Activated T-cell treated with anti-CD3 and anti-CD28 coated beads, Interleukin-2, amount 50 U/mL, for 4 hours (primary cell): ENCODE results near the gene RGS7. TPM values are rescaled to one million over a fixed set of nuclear protein-coding genes. Genes with fewer than 3 reads are reported as not detected.

Source experiments
- ATAC-seq, 2 donors: fragments of 200-7000 bp; cut with Tn5 transposase; one replicate each; pipeline ENCODE4 v1.10.0; 2021
- DNase-seq: peaks from one replicate; pipeline ENCODE4 v3.0.0-alpha.2; 2020
- H3K27me3 Mint-ChIP-seq: one replicate; pipeline ENCODE4 v1.8.0; 2021; ENCODE audit warnings: low read depth, mixed read lengths
- H3K36me3 Mint-ChIP-seq: one replicate; pipeline ENCODE4 v1.8.0; 2022; ENCODE audit warnings: mixed read lengths; ENCODE audit not compliant: insufficient read depth
- H3K4me1 Mint-ChIP-seq: one replicate; pipeline ENCODE4 v1.8.0; 2021; ENCODE audit warnings: low read depth, mixed read lengths
- H3K4me3 Mint-ChIP-seq: one replicate; pipeline ENCODE4 v1.8.0; 2021; ENCODE audit warnings: mild to moderate bottlenecking, moderate library complexity, mixed read lengths
- H3K9me3 Mint-ChIP-seq: one replicate; pipeline ENCODE4 v1.8.0; 2021; ENCODE audit warnings: mixed read lengths
- total RNA-seq, 3 donors: library from RNA; stranded (reverse); gene quantifications; one replicate each; pipeline ENCODE4 v1.2.1, GENCODE V29; 2021

Gene RGS7
- total RNA-seq, 3 donors from 2014 or later = not detected

DNA sequence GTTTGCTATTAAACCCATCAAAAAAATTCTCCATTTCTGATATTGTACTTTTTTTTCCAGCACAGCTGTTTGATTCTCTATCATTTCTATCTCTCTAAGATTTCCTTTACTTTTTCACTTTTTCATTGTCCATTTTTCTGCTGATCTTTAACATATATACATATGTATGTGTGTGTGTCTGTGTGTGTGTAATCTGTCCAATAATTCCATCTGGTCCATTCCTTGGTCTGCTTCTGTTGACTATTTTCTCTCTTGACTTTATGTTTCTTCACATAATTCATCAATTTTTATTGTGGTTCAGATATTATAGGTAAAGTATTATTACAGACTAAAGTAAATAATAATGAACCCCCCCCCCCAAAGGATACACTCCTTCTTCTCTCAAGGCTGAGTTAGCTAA lies 84.2 kb downstream of the RGS7 start:
- no peaks in the 10 kb centered on the region for H3K4me1 Mint-ChIP-seq
- ATAC-seq = no peak
- no peak overlapping the region for H3K4me3 Mint-ChIP-seq
- H3K9me3 Mint-ChIP-seq = peaks cover 30% of the 10 kb centered on the region
- H3K36me3 Mint-ChIP-seq = no peaks in the 10 kb centered on the region
- DNase-seq = no peak
- H3K27me3 Mint-ChIP-seq = no peaks in the 10 kb centered on the region

DNA sequence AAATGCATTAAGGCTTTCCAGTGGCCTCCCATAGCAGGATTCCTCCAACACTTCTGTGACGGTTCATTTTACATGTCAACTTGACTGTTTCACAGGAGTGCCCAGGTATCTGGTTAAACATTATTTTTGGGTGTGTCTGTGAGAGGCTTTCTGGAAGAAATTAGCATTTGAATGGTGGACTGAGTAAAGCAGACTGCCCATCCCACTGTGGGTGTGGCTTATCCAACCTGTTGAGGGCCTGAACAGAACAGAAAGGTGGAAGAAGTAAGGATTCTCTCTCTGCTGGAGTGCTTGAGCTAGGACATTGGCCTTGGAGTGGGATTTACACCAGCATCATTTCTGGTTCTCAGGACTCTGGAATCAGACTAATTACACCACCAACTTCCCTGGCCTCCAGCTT lies 85.6 kb downstream of the RGS7 start:
- Mint-ChIP-seq H3K36me3 (no peaks in the 10 kb centered on the region), H3K4me1 (no peaks in the 10 kb centered on the region), H3K27me3 (no peaks in the 10 kb centered on the region), H3K9me3 (peaks cover 33% of the 10 kb centered on the region), H3K4me3 (no peak overlapping the region)
- DNase-seq (no peak), ATAC-seq (no peak)

DNA sequence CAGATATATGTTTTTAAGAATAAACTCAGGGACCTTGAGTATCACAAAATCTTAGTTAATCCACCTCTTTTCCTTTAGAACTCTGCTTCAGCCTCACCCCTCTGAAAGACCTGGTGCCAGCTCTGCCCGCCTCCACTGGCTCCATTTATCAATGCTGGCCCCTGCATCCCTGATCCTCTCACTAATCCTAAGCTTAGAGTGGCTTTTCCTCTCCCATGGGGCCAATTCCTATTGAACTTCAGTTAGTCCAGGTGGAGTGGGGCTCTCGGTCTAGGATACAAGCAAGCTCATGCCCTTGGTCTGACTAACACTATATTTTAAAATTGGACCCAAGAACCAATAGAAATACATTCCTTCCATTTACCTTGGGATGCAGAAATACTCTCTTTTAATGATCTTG lies 87.0 kb downstream of the RGS7 start:
- no peaks in the 10 kb centered on the region for H3K4me1 Mint-ChIP-seq
- peaks cover 37% of the 10 kb centered on the region for H3K9me3 Mint-ChIP-seq
- no peaks in the 10 kb centered on the region for H3K36me3 Mint-ChIP-seq
- no peak overlapping the region for H3K4me3 Mint-ChIP-seq
- DNase-seq = no peak
- H3K27me3 Mint-ChIP-seq = no peaks in the 10 kb centered on the region
- no peak for ATAC-seq

DNA sequence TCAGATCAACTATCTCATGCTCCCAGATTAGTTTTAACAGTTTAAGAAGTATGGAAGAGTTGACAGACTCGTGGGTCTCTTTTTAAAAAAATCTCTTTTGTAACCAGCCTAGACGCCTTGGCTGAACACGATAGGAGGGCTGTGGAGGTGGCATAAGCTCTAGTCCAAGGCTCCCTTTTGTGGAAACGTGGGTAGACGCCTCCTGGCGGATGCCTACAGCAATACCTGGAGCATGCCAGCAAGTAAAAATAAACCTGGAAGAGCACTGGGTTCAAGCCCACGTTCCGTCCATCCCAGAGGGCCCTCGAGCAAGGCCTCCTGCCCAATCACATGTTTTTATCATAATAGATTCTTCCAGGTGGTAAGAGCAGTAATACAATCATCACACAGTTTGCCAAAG lies 87.9 kb downstream of the RGS7 start:
- DNase-seq = no peak
- no peaks in the 10 kb centered on the region for H3K36me3 Mint-ChIP-seq
- no peak overlapping the region for H3K4me3 Mint-ChIP-seq
- ATAC-seq = no peak
- no peaks in the 10 kb centered on the region for H3K4me1 Mint-ChIP-seq
- H3K27me3 Mint-ChIP-seq = no peaks in the 10 kb centered on the region
- peaks cover 36% of the 10 kb centered on the region for H3K9me3 Mint-ChIP-seq

DNA sequence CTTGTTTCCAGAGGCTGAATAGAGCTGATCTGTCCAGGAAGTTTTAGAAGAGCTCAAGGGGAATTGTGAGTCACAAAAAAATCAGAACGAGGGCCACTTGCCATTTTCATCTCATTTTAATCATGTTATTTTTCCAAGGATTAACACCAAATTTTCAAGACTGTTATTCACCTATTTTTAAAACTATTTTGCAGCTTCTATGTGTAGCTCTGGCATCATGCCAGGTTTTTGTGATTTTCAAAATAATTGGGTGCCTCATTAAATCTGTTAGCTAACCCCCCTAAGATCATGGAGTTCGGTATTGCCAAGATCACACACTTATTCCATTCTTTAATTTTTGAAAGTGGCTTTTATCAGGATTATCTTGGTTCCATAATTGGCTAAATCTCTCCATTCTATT lies 90.9 kb downstream of the RGS7 start:
- ATAC-seq = no peak
- no peaks in the 10 kb centered on the region for H3K36me3 Mint-ChIP-seq
- H3K4me3 Mint-ChIP-seq = no peak overlapping the region
- DNase-seq = no peak
- peaks cover 15% of the 10 kb centered on the region for H3K9me3 Mint-ChIP-seq
- no peaks in the 10 kb centered on the region for H3K4me1 Mint-ChIP-seq
- no peaks in the 10 kb centered on the region for H3K27me3 Mint-ChIP-seq

DNA sequence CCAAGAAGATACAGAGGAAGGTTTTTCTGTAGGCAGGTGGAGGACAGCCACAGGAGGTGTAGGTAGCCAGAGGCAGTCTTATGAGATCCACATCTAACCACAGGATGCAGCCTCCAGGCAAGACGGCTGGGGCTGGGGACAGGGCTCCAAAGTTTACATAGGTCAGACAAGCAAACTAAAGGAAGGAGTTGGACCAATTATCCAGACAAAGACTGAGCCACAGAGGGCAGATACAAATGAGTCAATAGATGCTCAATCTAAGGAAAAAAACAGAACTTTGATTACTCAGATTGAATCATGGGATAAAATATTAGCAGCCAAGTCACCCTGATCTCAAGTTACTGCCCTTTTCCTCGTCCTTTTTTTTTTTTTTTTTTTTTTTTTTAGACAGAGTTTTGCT lies 91.6 kb downstream of the RGS7 start:
- H3K9me3 Mint-ChIP-seq = peaks cover 15% of the 10 kb centered on the region

DNA sequence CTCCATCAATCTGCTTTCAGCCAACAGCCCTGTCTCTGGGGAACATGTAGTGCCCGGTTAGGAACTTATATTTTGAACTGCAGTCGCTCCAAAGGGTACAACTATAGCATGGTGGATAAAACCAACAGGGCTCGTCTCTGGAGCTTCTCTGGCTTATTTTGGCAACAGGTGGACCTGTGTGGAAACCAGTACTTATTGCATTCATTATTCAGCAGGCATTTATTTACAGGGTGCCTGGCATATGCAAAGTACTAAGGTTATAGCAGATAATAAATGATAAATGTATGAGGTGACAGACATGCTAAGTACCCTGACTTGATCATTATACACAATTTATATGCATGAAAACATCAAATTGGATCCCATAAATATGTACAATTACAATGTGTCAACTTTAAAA lies 93.7 kb downstream of the RGS7 start:
- ATAC-seq = no peak
- H3K4me1 Mint-ChIP-seq = no peaks in the 10 kb centered on the region
- DNase-seq = no peak
- no peak overlapping the region for H3K4me3 Mint-ChIP-seq
- H3K27me3 Mint-ChIP-seq = no peaks in the 10 kb centered on the region
- H3K9me3 Mint-ChIP-seq = peaks cover 8% of the 10 kb centered on the region
- no peaks in the 10 kb centered on the region for H3K36me3 Mint-ChIP-seq

More for the DNA sequence above, 91.6 kb downstream of the RGS7 start:
- no peaks in the 10 kb centered on the region for H3K4me1 Mint-ChIP-seq
- H3K4me3 Mint-ChIP-seq = no peak overlapping the region
- no peaks in the 10 kb centered on the region for H3K36me3 Mint-ChIP-seq
- no peak for DNase-seq
- no peaks in the 10 kb centered on the region for H3K27me3 Mint-ChIP-seq
- no peak for ATAC-seq

DNA sequence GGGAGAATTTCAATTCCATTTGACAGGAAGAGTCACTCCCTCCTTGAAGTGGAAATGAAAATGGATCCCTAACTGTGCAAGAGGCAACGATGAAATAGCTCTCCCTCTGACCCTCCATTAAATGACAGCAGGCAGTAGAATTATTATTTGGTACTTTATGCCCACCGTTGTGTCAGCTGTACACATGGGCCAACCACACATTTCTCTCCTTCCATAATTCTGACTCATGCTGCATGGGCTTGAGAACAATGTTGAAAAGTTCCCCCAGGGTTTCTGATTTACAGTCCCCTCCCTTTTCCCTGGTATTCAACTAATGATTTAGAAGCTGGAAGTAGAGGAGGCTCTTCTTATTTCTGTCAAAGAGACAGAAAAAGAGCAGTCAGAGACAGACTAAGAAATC lies 103.5 kb downstream of the RGS7 start:
- ATAC-seq = no peak
- Mint-ChIP-seq H3K9me3 (peaks cover 22% of the 10 kb centered on the region), H3K27me3 (no peaks in the 10 kb centered on the region), H3K36me3 (no peaks in the 10 kb centered on the region), H3K4me1 (no peaks in the 10 kb centered on the region), H3K4me3 (no peak overlapping the region)
- no peak for DNase-seq

DNA sequence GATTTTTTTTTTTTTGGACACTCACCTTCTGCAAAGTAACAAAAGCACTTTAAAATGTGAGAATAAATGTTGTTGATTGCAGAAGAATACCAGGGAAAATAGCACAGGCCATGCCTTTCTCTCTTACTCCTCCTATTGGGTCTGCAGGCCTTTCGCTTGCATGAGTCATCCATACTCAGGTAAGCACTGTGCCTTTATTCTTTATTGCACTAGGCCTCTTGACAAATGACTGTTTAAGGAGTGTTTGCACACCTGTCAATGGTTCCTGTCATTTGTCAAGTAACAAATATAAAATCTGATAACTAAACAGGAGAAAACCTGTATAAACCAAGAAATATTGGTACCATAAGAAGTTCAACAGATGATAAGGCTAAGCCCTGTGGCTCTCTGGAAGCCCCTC lies 106.5 kb downstream of the RGS7 start:
- Mint-ChIP-seq H3K4me3 (no peak overlapping the region), H3K36me3 (no peaks in the 10 kb centered on the region), H3K9me3 (peaks cover 27% of the 10 kb centered on the region), H3K4me1 (no peaks in the 10 kb centered on the region), H3K27me3 (no peaks in the 10 kb centered on the region)
- DNase-seq (no peak), ATAC-seq (no peak)

DNA sequence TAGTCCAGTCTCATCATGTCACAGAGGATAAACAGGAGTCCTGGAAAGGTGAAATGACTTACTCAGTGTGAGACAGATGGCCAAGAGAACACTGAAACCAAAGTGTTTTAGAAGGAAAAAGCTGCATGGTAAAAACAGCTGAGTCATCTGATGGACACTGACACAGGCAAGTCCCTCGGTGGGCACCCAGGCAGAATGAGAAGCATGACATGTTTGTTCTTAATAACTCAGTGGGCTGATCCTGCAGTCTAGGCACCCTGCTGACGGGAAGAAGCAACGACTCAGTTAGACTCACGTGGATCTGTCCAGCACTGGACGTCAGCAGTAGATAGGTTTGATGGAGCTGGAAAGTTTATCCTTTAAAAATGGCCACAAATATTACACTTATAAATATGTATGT lies 116.9 kb downstream of the RGS7 start:
- H3K36me3 Mint-ChIP-seq = no peaks in the 10 kb centered on the region
- no peak for DNase-seq
- H3K4me3 Mint-ChIP-seq = no peak overlapping the region
- peaks cover 7% of the 10 kb centered on the region for H3K9me3 Mint-ChIP-seq
- ATAC-seq = no peak
- H3K4me1 Mint-ChIP-seq = no peaks in the 10 kb centered on the region
- H3K27me3 Mint-ChIP-seq = no peaks in the 10 kb centered on the region

DNA sequence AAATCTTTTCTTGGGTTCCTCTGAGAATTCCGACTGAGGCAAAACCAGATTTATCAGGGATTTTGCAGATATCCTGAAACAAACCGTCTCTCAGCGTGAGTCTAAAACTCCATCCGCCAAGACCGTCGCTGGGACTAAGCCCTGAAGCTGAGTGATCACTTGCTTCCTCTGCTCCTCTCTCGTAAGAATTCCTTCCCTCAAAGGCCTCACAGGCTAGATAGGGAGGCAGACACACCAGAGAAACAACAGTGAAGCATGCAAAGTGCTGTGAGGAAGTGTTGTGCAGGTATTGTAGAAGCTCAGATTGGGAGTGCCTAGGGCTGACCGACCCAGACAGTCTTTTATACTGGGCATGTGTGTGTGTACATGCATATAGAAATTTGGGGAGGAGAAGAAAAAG lies 119.1 kb downstream of the RGS7 start:
- ATAC-seq = no peak
- no peak for DNase-seq
- Mint-ChIP-seq H3K36me3 (no peaks in the 10 kb centered on the region), H3K4me3 (no peak overlapping the region), H3K9me3 (peaks cover under 1% of the 10 kb centered on the region), H3K27me3 (no peaks in the 10 kb centered on the region), H3K4me1 (no peaks in the 10 kb centered on the region)

DNA sequence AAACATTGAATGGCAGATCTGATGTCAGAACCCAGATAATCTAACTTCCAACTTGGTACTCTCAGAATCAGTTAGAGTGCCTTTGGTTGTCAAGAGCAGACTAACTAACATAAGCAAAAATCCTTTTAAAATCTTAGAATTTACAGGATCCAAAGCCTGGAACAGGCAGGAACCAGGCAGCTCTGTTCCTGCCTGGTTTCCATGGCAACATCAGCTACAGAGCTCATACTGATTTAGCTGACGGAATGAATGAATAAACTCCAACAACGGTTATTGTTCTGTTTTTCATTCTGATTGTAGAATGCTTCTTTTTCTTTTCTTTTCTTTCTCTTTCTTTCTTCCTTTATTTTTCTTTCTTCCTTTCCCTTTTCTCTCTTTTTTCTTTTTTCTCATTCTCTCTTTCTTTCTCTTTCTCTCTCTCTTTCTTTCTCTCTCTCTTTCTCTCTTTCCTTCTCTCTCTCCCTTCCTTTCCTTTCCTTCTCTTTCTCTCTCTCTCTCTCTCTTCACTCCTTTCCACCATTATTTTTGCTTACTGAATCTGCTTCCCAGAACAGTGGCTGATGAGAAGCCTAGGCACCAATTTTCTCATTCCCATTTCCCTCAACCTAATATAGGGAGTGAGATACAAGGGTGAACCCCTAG lies 121.6 kb downstream of the RGS7 start:
- H3K9me3 Mint-ChIP-seq = no peaks in the 10 kb centered on the region
- ATAC-seq = no peak
- H3K4me3 Mint-ChIP-seq = no peak overlapping the region
- H3K36me3 Mint-ChIP-seq = no peaks in the 10 kb centered on the region
- no peak for DNase-seq
- H3K4me1 Mint-ChIP-seq = no peaks in the 10 kb centered on the region
- H3K27me3 Mint-ChIP-seq = no peaks in the 10 kb centered on the region

DNA sequence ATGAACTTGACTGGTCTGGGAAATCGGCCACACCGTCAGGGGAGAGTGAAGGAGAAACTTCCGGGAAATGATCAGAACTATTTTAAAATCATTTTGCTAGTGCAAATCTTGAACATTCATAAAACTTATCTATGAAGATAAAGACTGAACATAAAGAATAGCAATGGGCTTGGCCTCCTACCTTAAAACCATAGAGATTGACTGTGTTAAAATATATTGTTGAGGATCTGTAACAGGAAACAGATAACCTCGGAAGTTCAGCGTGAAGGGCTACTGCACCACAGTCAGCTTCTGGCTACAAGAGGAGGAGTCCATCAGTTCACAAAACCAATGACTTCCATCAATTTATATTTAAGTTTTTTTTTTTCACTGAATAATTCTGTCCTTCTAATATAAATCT lies 127.3 kb downstream of the RGS7 start:
- Mint-ChIP-seq H3K4me1 (no peaks in the 10 kb centered on the region), H3K27me3 (no peaks in the 10 kb centered on the region), H3K36me3 (no peaks in the 10 kb centered on the region), H3K4me3 (no peak overlapping the region), H3K9me3 (no peaks in the 10 kb centered on the region)
- no peak for ATAC-seq
- no peak for DNase-seq

DNA sequence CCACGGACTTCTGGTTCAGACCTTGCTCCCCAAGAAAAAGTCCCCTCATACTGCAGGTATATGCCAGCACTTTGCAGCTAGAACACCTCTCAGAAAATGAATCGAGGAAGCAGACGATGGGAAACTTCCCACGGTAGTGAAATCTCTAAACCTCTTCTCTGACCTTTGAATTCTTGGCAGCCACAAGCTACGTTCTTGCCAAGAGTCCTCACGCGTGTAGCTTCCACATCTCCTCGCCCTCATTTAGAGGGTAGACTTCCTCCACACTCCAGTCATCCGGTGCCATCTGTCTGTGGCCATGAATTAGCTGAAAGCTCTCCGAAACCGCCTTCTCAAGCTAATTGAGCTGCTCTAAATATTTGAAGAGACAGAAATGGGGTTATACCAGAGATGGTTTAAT lies 127.8 kb downstream of the RGS7 start:
- Mint-ChIP-seq H3K36me3 (no peaks in the 10 kb centered on the region), H3K4me3 (no peak overlapping the region), H3K9me3 (no peaks in the 10 kb centered on the region), H3K4me1 (no peaks in the 10 kb centered on the region), H3K27me3 (no peaks in the 10 kb centered on the region)
- ATAC-seq (no peak), DNase-seq (no peak)

DNA sequence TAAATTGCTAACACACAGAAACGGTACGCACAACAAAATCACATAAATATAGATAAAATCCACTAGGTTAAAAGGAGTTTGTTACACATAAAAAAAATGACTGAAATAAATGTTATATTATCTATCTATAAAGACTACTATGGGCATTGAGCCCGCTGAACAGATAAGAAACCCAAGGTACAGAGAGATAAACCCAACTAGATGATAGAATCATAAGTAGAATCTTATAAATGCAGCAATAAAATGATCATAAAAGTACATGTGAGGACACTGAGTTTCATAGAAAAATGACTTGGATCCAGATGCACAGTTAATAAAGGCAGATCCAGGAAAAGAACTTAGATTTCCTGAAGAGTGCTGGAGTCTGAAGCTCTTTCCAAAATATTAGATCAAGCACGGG lies 128.7 kb downstream of the RGS7 start:
- no peaks in the 10 kb centered on the region for H3K9me3 Mint-ChIP-seq
- H3K4me3 Mint-ChIP-seq = no peak overlapping the region
- DNase-seq (no peak), ATAC-seq (no peak)
- H3K27me3 Mint-ChIP-seq = no peaks in the 10 kb centered on the region
- no peaks in the 10 kb centered on the region for H3K36me3 Mint-ChIP-seq
- H3K4me1 Mint-ChIP-seq = no peaks in the 10 kb centered on the region

DNA sequence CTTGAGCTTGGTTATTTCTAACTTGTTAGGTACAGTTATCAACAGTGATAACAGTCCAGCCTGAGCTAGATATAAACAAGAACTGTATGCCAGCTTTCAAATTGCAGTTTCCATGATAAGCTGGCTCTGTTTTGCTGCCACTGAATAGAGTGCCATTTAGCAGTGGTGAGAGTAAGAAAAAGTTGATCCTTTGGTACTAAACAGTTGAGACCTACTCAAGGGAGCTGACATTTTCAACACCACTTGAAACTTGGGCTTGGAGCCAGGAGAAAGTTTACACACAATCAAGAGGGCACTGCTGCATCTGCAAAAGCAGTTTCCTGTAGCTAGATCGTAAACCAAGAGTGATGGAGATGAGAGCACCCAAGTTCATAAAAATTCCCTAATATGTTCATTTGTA lies 131.3 kb downstream of the RGS7 start:
- Mint-ChIP-seq H3K9me3 (peaks cover 6% of the 10 kb centered on the region), H3K27me3 (no peaks in the 10 kb centered on the region), H3K36me3 (no peaks in the 10 kb centered on the region), H3K4me1 (no peaks in the 10 kb centered on the region), H3K4me3 (no peak overlapping the region)
- DNase-seq (no peak), ATAC-seq (no peak)
